Transverse colon (tissue), 4 donors: ENCODE measurements around the gene FAM118A.

Source experiments
- CTCF ChIP-seq, 5 experiments: fragments of 200-600 bp in 3 of 5; fragments of 450-650 bp in 2 of 5; sonication (generic) in 3 of 5; IDR thresholded peaks; 1 replicate in 2 of 5; 2 replicates in 3 of 5; pipeline ENCODE4 v1.5.1; 2016 to 2017; ENCODE audit warnings: antibody characterized with exemption in 5 of 5, inconsistent platforms in 3 of 5, mild to moderate bottlenecking in 2 of 5, moderate library complexity in 1 of 5
- EP300 ChIP-seq: sonication (generic); formaldehyde crosslinking; IDR thresholded peaks from one replicate; pipeline ENCODE4 v1.6.1; 2017; ENCODE audit warnings: antibody characterized with exemption, low read depth
- POLR2AphosphoS5 ChIP-seq, 3 donors: sonication (generic); formaldehyde crosslinking; IDR thresholded peaks; one replicate each; pipeline ENCODE4 v1.6.1; 2016; ENCODE audit warnings: antibody characterized with exemption in 3 of 3

- TF ChIP-seq CTCF (IDR thresholded peaks at IDR 0.05) (peak; percentile 36 to 75 (median 55)), EP300 (no peak), POLR2AphosphoS5 (IDR thresholded peaks at IDR 0.05) (no peak)
Measured at GRCh38 chr22:45317551-45318167, 7.9 kb downstream of the FAM118A start.
